ENCODE measurements around the gene AOC3. TPM values are rescaled to one million over a fixed set of nuclear protein-coding genes. Genes with fewer than 3 reads are reported as not detected.
"Not testable (repeated sequence)": the region's sequence is repeated elsewhere in the genome, so short reads cannot be mapped to it uniquely, and the experiment has no call there.

Gene AOC3
- total RNA-seq, 1 donor from 2014 or later = 23.0 TPM

DNA sequence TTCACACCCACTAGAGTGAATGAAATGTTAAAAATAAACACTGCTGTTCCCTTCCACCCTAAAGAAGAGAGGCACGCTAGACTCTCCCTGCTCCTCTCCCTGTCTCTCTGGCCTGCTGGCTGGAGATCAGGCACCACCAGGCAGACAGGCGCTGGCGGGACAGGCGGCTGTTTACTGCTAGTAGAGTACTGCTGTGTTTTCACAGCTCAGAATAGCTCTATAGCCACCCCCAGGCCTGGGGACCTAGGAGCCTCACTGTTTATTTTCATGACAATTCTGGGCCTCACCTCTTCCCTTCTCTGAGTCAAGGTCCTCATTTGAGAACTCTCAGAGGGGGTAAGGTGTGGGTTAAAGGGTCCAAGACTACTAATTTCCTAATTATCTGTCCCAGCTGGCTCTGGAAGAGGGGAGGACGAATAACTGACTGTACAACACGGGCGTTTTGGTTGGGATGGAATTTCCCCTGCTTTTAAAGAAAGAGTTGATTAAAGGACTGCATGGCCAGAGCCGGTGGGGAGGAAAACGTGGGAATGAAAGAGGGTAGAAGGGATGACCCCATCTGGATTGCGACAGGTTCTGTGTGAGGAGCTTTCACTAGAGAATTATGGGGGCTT, 40.6 kb downstream of the AOC3 start:
- peak; percentile 67 for DNase-seq

DNA sequence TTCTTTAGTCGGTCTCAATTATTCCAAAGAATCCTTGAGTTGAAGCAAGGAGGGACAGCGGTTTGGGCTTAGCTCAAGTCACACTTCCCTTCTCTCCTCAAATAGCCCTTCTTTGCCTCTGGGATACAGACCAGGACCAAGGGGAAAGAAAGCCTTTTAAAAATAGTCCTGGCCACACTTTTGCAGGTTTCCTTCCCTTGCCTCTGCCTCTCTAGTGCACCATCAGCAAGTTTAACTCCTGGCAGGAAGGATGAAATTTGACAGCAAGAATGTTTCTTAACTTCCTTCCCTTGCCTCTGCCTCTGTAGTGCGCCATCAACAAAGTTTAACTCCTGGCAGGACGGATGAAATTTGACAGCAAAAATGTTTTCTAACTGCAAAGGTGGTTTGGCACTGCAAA, 42.4 kb downstream of the AOC3 start:
- DNase-seq = peak; percentile 30

DNA sequence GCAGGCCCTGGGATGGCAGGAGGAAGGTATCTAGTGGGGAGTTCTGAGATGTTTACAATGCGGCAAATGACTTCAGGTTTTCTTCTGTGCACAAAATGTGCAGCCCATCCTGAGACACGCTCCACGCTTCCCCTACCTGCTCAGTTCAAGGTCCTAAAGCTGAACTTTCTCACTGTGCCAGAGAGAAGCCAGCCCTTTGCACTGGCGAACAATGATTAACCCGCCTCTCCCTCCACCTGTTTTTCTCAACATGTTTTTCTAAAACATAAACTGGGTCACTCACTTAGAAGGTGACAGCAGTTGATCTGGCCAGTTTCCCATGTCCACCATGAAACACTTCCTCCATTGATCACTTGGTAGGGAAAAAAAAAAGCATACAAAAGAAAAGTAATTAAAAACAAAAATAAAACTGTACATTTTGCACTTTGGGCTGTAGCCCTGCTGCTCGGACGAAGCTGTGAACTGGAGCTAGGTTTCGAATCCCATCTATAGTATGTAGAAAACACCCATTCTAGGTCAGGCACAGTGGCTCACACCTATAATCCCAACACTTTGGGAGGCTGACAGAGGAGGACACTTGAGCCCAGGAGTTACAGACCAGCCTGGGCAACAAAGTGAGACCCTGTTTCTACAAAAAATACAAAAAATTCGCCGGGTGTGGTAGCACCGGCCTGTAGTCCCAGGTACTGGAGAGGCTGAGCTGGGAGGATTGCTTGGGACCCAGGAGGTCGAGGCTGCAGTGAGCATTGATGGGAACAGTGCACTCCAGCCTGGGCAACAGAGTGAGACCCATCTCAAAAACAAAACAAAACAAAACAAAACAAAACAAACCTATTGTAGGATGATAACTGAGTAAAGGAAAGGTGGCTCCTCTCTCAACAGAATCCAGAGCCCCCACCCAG, 43.5 kb downstream of the AOC3 start:
- no peak for DNase-seq

- DNase-seq = peak; percentile 44
Observed at GRCh38 chr17:42895185-42895555, 44.2 kb downstream of the AOC3 start.

GRCh38 chr17:42898147-42898811, 47.3 kb downstream of the AOC3 start:
- no peak for DNase-seq

DNA sequence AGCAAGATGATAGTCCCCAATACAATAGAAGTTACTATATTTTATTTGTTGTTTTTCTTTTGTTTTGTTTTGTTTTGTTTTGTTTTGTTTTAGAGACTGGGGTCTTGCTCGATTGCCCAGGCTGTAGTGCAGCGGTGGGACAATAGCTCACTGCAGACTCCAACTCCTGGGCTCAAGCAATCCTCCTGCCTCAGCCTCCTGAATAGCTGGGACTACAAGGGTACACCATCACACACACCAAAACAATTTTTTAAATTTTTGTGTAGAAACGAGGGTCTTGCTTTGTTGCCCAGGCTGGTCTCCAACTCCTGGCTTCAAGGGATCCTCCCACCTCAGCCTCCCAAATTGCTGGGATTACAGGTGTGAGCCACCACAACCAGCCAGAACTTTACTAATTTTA, 49.0 kb downstream of the AOC3 start:
- DNase-seq = not testable (repeated sequence)

- no peak for DNase-seq
Observed at GRCh38 chr17:42900460-42901331, 49.7 kb downstream of the AOC3 start, which contains the start of gene G6PC1. Gene G6PC1 (plus strand): TSS chr17:42900799. CDS start chr17:42900877, 78 bp downstream.

DNA sequence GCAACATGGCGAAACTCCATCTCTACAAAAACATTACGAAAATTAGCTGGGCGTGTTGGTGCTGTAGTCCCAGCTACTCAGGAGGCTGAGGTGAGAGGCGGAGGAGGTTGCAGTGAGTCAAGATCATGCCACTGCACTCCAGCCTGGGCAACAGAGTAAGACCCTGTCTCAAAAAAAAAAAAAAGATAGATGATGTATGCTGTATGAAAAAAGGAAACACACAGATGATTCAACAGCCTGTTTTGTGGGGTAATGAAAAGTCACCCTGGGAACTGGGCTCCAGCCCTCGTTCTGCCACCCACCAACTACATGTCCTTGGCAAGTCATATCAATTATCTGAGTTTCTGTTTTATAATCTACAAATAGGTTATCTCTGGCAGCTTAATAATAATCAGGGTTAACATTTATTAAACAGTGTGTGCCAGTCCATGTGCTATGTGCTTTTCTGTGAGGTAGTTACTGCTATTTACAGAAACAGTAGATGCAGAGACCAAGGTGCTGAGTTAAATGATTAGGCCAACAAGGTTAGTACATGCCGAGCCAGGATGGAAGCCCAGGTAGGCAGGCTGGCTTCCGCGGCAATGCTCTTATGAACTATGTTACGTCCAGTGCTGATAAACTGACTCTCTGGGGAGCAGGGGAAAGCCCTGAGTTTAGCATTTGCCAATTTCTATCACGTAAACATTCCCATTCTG, 50.7 kb downstream of the AOC3 start:
- no peak for DNase-seq

- no peak for DNase-seq
Observed at GRCh38 chr17:42904110-42904469, 53.1 kb downstream of the AOC3 start.

GRCh38 chr17:42906772-42907446, 55.9 kb downstream of the AOC3 start:
- no peak for DNase-seq

Small RNA genes lying within 50 kb of the gene (small RNA-seq; reads per million reads assigned to genes)
- gene MIR6781 (ENCODE audit: low replicate concordance) (not detected), gene RNU6-287P (ENCODE audit: low replicate concordance) (not detected)

Other genes with a start within 250 kb of the AOC3 start
- 52.6 TPM for gene RETREG3, start 241.8 kb upstream of the AOC3 start, total RNA-seq
- gene TUBG1, start 241.5 kb upstream of the AOC3 start, total RNA-seq = 21.1 TPM
- 6.2 TPM for gene TUBG2, start 191.9 kb upstream of the AOC3 start, total RNA-seq
- 38.9 TPM for gene PLEKHH3, start 174.2 kb upstream of the AOC3 start, total RNA-seq
- 1.5 TPM for gene CCR10, start 169.4 kb upstream of the AOC3 start, total RNA-seq
- gene CNTNAP1, start 168.7 kb upstream of the AOC3 start, total RNA-seq = 14.7 TPM
- gene EZH1, start 106.2 kb upstream of the AOC3 start, total RNA-seq = 35.6 TPM
- 11.9 TPM for gene RAMP2, start 90.0 kb upstream of the AOC3 start, total RNA-seq
- 40.3 TPM for gene VPS25, start 77.8 kb upstream of the AOC3 start, total RNA-seq
- not detected for gene WNK4, start 70.6 kb upstream of the AOC3 start, total RNA-seq
- 50.7 TPM for gene COA3, start 52.5 kb upstream of the AOC3 start, total RNA-seq
- not detected for gene CNTD1, start 52.3 kb upstream of the AOC3 start, total RNA-seq
- 68.7 TPM for gene BECN1, start 26.9 kb upstream of the AOC3 start, total RNA-seq
- 48.5 TPM for gene PSME3, start 17.8 kb upstream of the AOC3 start, total RNA-seq
- gene AOC2, start 6.6 kb upstream of the AOC3 start, total RNA-seq = 1.4 TPM
- gene G6PC1, start 49.6 kb downstream of the AOC3 start, total RNA-seq = not detected
- gene AARSD1, start 113.3 kb downstream of the AOC3 start, total RNA-seq = 16.0 TPM
- gene PTGES3L, start 128.9 kb downstream of the AOC3 start, total RNA-seq = 61.5 TPM
- gene RUNDC1, start 129.4 kb downstream of the AOC3 start, total RNA-seq = 10.7 TPM
- 1,583 TPM for gene RPL27, start 147.2 kb downstream of the AOC3 start, total RNA-seq
- 6.7 TPM for gene IFI35, start 155.6 kb downstream of the AOC3 start, total RNA-seq
- gene VAT1, start 171.2 kb downstream of the AOC3 start, total RNA-seq = 66.7 TPM
- 0.92 TPM for gene RND2, start 174.0 kb downstream of the AOC3 start, total RNA-seq